K562 (cell line): Measurements from ENCODE around the gene FIGNL1. TPM values are rescaled to one million over a fixed set of nuclear protein-coding genes. Genes with fewer than 3 reads are reported as not detected.

Source experiments
- ATF3 ChIP-seq, 2 experiments: fragments of 450-650 bp in 1 of 2; sonication (generic) in 1 of 2; formaldehyde crosslinking in 1 of 2; IDR thresholded peaks in 1 of 2; conservative IDR thresholded peaks in 1 of 2; 2 replicates each; pipeline versions ENCODE4 v1.6.1 to v1.8.1; 2016 to 2023; ENCODE audit warnings: mild to moderate bottlenecking in 2 of 2, moderate library complexity in 2 of 2, inconsistent platforms in 1 of 2, missing genetic modification reagents in 1 of 2
- CBX5 ChIP-seq: IDR thresholded peaks from 2 replicates; pipeline ENCODE4 v1.6.1; 2014; ENCODE audit warnings: low read depth, borderline replicate concordance
- DLX4 ChIP-seq: fragments of 250-450 bp; sonication (Bioruptor Pico); IDR thresholded peaks from 2 replicates; pipeline ENCODE4 v1.6.1; 2021; ENCODE audit warnings: mild to moderate bottlenecking
- ELF2 ChIP-seq: fragments of 250-450 bp; sonication (Bioruptor Pico); IDR thresholded peaks from 2 replicates; pipeline ENCODE4 v1.5.0; 2021; ENCODE audit warnings: mild to moderate bottlenecking
- ETS1 ChIP-seq: conservative IDR thresholded peaks from 2 replicates; pipeline ENCODE4 v1.6.1; 2011; ENCODE audit warnings: low read depth, mild to moderate bottlenecking, low read length; ENCODE audit not compliant: control insufficient read depth
- ETV1 ChIP-seq: fragments of 450-650 bp; conservative IDR thresholded peaks from 2 replicates; pipeline ENCODE4 v1.6.1; 2016; ENCODE audit warnings: missing genetic modification characterization, control low read depth, low read depth, missing compliant biosample characterization
- FOXA3 ChIP-seq, 2 experiments: fragments of 450-650 bp in 1 of 2; sonication (generic) in 1 of 2; formaldehyde crosslinking; IDR thresholded peaks in 1 of 2; conservative IDR thresholded peaks in 1 of 2; 2 replicates each; pipeline versions ENCODE4 v1.4.0 to v1.8.0; 2020 to 2022; ENCODE audit warnings: mild to moderate bottlenecking in 2 of 2, missing genetic modification reagents in 1 of 2
- GATAD2A ChIP-seq: fragments of 450-650 bp; IDR thresholded peaks from 2 replicates; pipeline ENCODE4 v1.6.1; 2017
- IFI16 ChIP-seq: fragments of 250-450 bp; sonication (Bioruptor Pico); IDR thresholded peaks from 2 replicates; pipeline ENCODE4 v2.1.2; 2022; ENCODE audit warnings: mild to moderate bottlenecking, inconsistent platforms
- ILF3 ChIP-seq: fragments of 450-650 bp; IDR thresholded peaks from 2 replicates; pipeline ENCODE4 v1.6.1; 2018; ENCODE audit warnings: antibody characterized with exemption, mild to moderate bottlenecking, moderate library complexity, borderline replicate concordance
- MCM5 ChIP-seq: fragments of 450-650 bp; IDR thresholded peaks from 2 replicates; pipeline ENCODE4 v1.6.1; 2016; ENCODE audit warnings: low read depth
- MYC ChIP-seq, 2 experiments: fragments of 250-450 bp in 1 of 2; sonication (Bioruptor Pico) in 1 of 2; IDR thresholded peaks; 2 replicates each; pipeline versions ENCODE4 v1.5.1 to v1.6.1; 2012 to 2021; ENCODE audit warnings: low read depth in 2 of 2, borderline replicate concordance in 1 of 2, improper control_type of control experiment in 1 of 2, low read length in 1 of 2, mild to moderate bottlenecking in 1 of 2, moderate library complexity in 1 of 2
- NCOA6 ChIP-seq: fragments of 450-650 bp; IDR thresholded peaks from 2 replicates; pipeline ENCODE4 v1.6.1; 2017; ENCODE audit warnings: mild to moderate bottlenecking
- RBM22 ChIP-seq: fragments of 200-400 bp; formaldehyde crosslinking; IDR thresholded peaks from 2 replicates; pipeline ENCODE4 v1.6.1; 2018; ENCODE audit warnings: low read length, low read depth; ENCODE audit not compliant: poor library complexity, severe bottlenecking
- SETDB1 ChIP-seq: IDR thresholded peaks from one replicate; pipeline ENCODE4 v1.6.1; 2012; ENCODE audit warnings: low read length, control low read depth, inconsistent platforms
- SIN3A ChIP-seq, 2 experiments: fragments of 150-350 bp in 1 of 2; IDR thresholded peaks; 2 replicates each; pipeline ENCODE4 v1.6.1; 2011 to 2016; ENCODE audit warnings: borderline replicate concordance in 2 of 2, low read depth in 2 of 2, low read length in 2 of 2, mild to moderate bottlenecking in 2 of 2, moderate library complexity in 2 of 2; ENCODE audit not compliant: control insufficient read depth in 1 of 2
- SREBF1 ChIP-seq: fragments of 150-350 bp; IDR thresholded peaks from 2 replicates; pipeline ENCODE4 v1.6.1; 2014; ENCODE audit warnings: antibody characterized with exemption, low read depth, low read length, borderline replicate concordance
- SREBF2 ChIP-seq: sonication (generic); formaldehyde crosslinking; IDR thresholded peaks from 2 replicates; pipeline ENCODE4 v1.4.0; 2020; ENCODE audit warnings: mild to moderate bottlenecking, missing genetic modification reagents
- TAF9B ChIP-seq: fragments of 450-650 bp; IDR thresholded peaks from 2 replicates; pipeline ENCODE4 v1.6.1; 2018; ENCODE audit warnings: mild to moderate bottlenecking; ENCODE audit not compliant: partially characterized antibody
- ZBTB17 ChIP-seq: fragments of 450-650 bp; formaldehyde crosslinking; IDR thresholded peaks from 2 replicates; pipeline ENCODE4 v1.4.0; 2020; ENCODE audit warnings: mild to moderate bottlenecking
- ZFP36 ChIP-seq: fragments of 150-350 bp; IDR thresholded peaks from 2 replicates; pipeline ENCODE4 v1.6.1; 2018; ENCODE audit warnings: low read length, low read depth; ENCODE audit not compliant: partially characterized antibody
- ZNF347 ChIP-seq: fragments of 450-650 bp; formaldehyde crosslinking; IDR thresholded peaks from 2 replicates; pipeline ENCODE4 v1.4.0; 2020; ENCODE audit warnings: low read depth, mild to moderate bottlenecking, moderate library complexity
- ZNF431 ChIP-seq: sonication (generic); formaldehyde crosslinking; IDR thresholded peaks from 2 replicates; pipeline ENCODE4 v1.8.0; 2022; ENCODE audit warnings: mild to moderate bottlenecking, missing genetic modification reagents
- polyA plus RNA-seq, 8 experiments: library from polyadenylated mRNA; depleted of rRNA in 4 of 8; stranded (reverse) in 5 of 8; unstranded in 3 of 8; fragments of >200 nt; fragmentation: Nextera tagmentation in 2 of 8; fragmentation: Illumina TruSeq in 1 of 8; extraction: Ambion mirVana in 2 of 8; extraction: Trizol in 1 of 8; gene quantifications; 2 replicates each; pipeline versions ENCODE4 v1.2.1 to v1.2.3, GENCODE V29; 2011 to 2014; ENCODE audit warnings: inconsistent platforms in 1 of 8, missing spikeins in 1 of 8
- total RNA-seq, 7 experiments: library from RNA; depleted of rRNA in 6 of 7; stranded (reverse); fragments of >200 nt in 6 of 7; fragmentation: Illumina TruSeq in 2 of 7; extraction: Trizol in 2 of 7; gene quantifications; 2 replicates each; pipeline versions ENCODE4 v1.2.1 to v1.2.3, GENCODE V29; 2011 to 2021; ENCODE audit warnings: low replicate concordance in 1 of 7
- TF ChIP-seq, protein P1 (sequence below): fragments of 200-800 bp; sonication (Bioruptor generic); IDR thresholded peaks from 2 replicates; pipeline ENCODE4 v1.6.1; 2017; ENCODE audit warnings: missing genetic modification characterization, missing compliant biosample characterization

The FIGNL1 gene
- total and polyA plus RNA-seq, 9 of the 15 experiments (the other 6 are each of a cell fraction or from before 2014, with no cell fraction given), result 15.5 to 48.3 (median 27.6) TPM

DNA sequence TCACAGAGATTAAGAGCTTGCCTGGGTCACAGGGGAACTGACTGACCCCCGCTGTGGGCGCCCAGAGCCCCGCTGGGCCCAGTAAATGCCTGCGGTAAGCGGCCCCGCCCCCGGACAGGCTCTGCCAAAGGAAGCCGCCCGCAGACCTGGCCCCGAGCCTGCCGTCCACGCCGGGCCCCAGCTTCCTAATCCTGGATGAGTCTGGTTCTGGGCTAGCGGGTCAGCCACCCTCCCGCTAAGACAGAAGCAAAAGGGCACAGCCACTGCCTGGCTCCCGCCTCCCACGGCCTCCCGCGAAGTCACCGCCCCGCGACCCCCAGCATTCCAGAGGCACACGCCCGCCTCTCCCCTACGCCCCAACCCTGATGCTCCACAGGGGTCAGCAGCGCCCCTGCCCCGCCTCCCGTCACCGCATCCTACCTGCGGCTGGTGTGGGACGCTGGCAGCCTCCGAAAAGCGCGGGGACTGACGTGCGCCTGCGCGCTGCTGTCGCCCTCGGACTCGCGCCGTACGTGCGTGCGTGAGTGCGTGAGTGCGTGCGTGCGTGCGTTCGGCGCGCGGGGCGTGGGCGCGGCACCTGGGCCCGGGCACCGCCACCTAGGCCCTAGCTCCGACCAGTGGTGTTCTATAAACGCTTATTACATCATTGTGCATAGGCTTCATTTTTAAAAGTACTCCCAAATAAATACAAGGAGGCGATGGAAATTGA is at the start of gene FIGNL1 (continued):
- TF ChIP-seq DLX4 (no peak), MCM5 (no peak), GATAD2A (no peak), IFI16 (CRISPR knock-in tag) (no peak), ZFP36 (no peak), ZBTB17 (CRISPR knock-in tag) (no peak), ZNF431 (CRISPR knock-in tag) (peak; percentile 44; the same call in 1 of the 2 replicates), SETDB1 (no peak), ETS1 (no peak; the same call in 1 of the 2 replicates), FOXA3 (CRISPR knock-in tag; conservative IDR thresholded peaks at IDR 0.05 in 1 of 2, IDR thresholded peaks at IDR 0.05 in 1 of 2) (0 out of 4 replicates have a peak, but pooled peaks of 1 of the 2 experiments have one; percentile 35), ZNF347 (no peak), RBM22 (no peak), ILF3 (no peak), SIN3A (IDR thresholded peaks at IDR 0.05; ENCODE audit: borderline replicate concordance in 2 of 2, control insufficient read depth in 1 of 2, low read depth in 2 of 2, low read length in 2 of 2) (peak in 1 of 2 experiments; percentile 8; a peak in 1 of 4 replicates), CBX5 (no peak), ETV1 (tag) (no peak), ELF2 (CRISPR knock-in tag) (no peak), NCOA6 (peak; percentile 99), SREBF1 (no peak), ATF3 (IDR thresholded peaks at IDR 0.05) (peak; percentile 53; the same call in 1 of the 2 replicates), ATF3 (CRISPR knock-in tag; conservative IDR thresholded peaks at IDR 0.05) (no peak), MYC (IDR thresholded peaks at IDR 0.05; ENCODE audit: low read depth, low read length) (peak; percentile 59), MYC (CRISPR knock-in tag; IDR thresholded peaks at IDR 0.05; ENCODE audit: borderline replicate concordance, low read depth) (no peak), SREBF2 (no peak), TAF9B (peak; percentile 40)
- TF ChIP-seq, protein P1, sequence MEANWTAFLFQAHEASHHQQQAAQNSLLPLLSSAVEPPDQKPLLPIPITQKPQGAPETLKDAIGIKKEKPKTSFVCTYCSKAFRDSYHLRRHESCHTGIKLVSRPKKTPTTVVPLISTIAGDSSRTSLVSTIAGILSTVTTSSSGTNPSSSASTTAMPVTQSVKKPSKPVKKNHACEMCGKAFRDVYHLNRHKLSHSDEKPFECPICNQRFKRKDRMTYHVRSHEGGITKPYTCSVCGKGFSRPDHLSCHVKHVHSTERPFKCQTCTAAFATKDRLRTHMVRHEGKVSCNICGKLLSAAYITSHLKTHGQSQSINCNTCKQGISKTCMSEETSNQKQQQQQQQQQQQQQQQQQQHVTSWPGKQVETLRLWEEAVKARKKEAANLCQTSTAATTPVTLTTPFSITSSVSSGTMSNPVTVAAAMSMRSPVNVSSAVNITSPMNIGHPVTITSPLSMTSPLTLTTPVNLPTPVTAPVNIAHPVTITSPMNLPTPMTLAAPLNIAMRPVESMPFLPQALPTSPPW (CRISPR knock-in tag), result peak; percentile 36; the same call in 1 of the 2 replicates
